Measurements from ENCODE around the gene OAS2.

Gene OAS2

GRCh38 chr12:112947761-112948160 lies 30.6 kb upstream of the OAS2 start:
- TF ChIP-seq REST (IDR thresholded peaks at IDR 0.05; ENCODE audit: low read depth), result no peak
- TF ChIP-seq EGR1 (IDR thresholded peaks at IDR 0.05), result no peak
- no peak for TF ChIP-seq CEBPB (IDR thresholded peaks at IDR 0.05)
- TF ChIP-seq TAF1 (IDR thresholded peaks at IDR 0.05; ENCODE audit: low read depth), result no peak
- no peak for TF ChIP-seq RAD21 (IDR thresholded peaks at IDR 0.05; ENCODE audit: low read depth)
- TF ChIP-seq TCF12 (IDR thresholded peaks at IDR 0.05; ENCODE audit: low read depth), result no peak
- TF ChIP-seq TEAD4 (IDR thresholded peaks at IDR 0.05), result no peak
- TF ChIP-seq YY1 (IDR thresholded peaks at IDR 0.05; ENCODE audit: low read depth), result no peak
- TF ChIP-seq MAX (IDR thresholded peaks at IDR 0.05), result no peak

- TF ChIP-seq CREB1 (IDR thresholded peaks at IDR 0.05; ENCODE audit: low read depth) (no peak), EGR1 (IDR thresholded peaks at IDR 0.05) (no peak), ZBTB7A (IDR thresholded peaks at IDR 0.05; ENCODE audit: low read depth) (no peak), USF1 (IDR thresholded peaks at IDR 0.05) (no peak), CEBPB (IDR thresholded peaks at IDR 0.05) (no peak), RAD21 (IDR thresholded peaks at IDR 0.05; ENCODE audit: low read depth) (no peak)
Measured at GRCh38 chr12:112948806-112949205, 29.5 kb upstream of the OAS2 start.

GRCh38 chr12:112950701-112951100 lies 27.6 kb upstream of the OAS2 start:
- TF ChIP-seq MAX (IDR thresholded peaks at IDR 0.05) (no peak), RAD21 (IDR thresholded peaks at IDR 0.05; ENCODE audit: low read depth) (no peak), TEAD4 (IDR thresholded peaks at IDR 0.05) (no peak), YY1 (IDR thresholded peaks at IDR 0.05; ENCODE audit: low read depth) (no peak), TCF12 (IDR thresholded peaks at IDR 0.05; ENCODE audit: low read depth) (no peak), EGR1 (IDR thresholded peaks at IDR 0.05) (no peak), USF1 (IDR thresholded peaks at IDR 0.05) (no peak), EP300 (IDR thresholded peaks at IDR 0.05; ENCODE audit: borderline replicate concordance) (no peak), FOXM1 (IDR thresholded peaks at IDR 0.05; ENCODE audit: borderline replicate concordance, low read depth) (no peak)

GRCh38 chr12:112961074-112961473 lies 17.2 kb upstream of the OAS2 start:
- no peak for TF ChIP-seq TAF1 (IDR thresholded peaks at IDR 0.05; ENCODE audit: low read depth)
- no peak for TF ChIP-seq EGR1 (IDR thresholded peaks at IDR 0.05)
- TF ChIP-seq MAX (IDR thresholded peaks at IDR 0.05), result no peak
- TF ChIP-seq FOXM1 (IDR thresholded peaks at IDR 0.05; ENCODE audit: borderline replicate concordance, low read depth), result no peak
- TF ChIP-seq ZBTB7A (IDR thresholded peaks at IDR 0.05; ENCODE audit: low read depth), result no peak
- no peak for TF ChIP-seq USF1 (IDR thresholded peaks at IDR 0.05)
- TF ChIP-seq TCF12 (IDR thresholded peaks at IDR 0.05; ENCODE audit: low read depth), result no peak
- no peak for TF ChIP-seq TEAD4 (IDR thresholded peaks at IDR 0.05)
- TF ChIP-seq EP300 (IDR thresholded peaks at IDR 0.05; ENCODE audit: borderline replicate concordance), result no peak
- no peak for TF ChIP-seq YY1 (IDR thresholded peaks at IDR 0.05; ENCODE audit: low read depth)
- no peak for TF ChIP-seq NFIC (IDR thresholded peaks at IDR 0.05)
- no peak for TF ChIP-seq CEBPB (IDR thresholded peaks at IDR 0.05)
- no peak for TF ChIP-seq RAD21 (IDR thresholded peaks at IDR 0.05; ENCODE audit: low read depth)
- TF ChIP-seq REST (IDR thresholded peaks at IDR 0.05; ENCODE audit: low read depth), result no peak
- TF ChIP-seq CREB1 (IDR thresholded peaks at IDR 0.05; ENCODE audit: low read depth), result no peak

- no peak for TF ChIP-seq REST (IDR thresholded peaks at IDR 0.05; ENCODE audit: low read depth)
- no peak for TF ChIP-seq YY1 (IDR thresholded peaks at IDR 0.05; ENCODE audit: low read depth)
- TF ChIP-seq NFIC (IDR thresholded peaks at IDR 0.05), result no peak
- no peak for TF ChIP-seq RAD21 (IDR thresholded peaks at IDR 0.05; ENCODE audit: low read depth)
- TF ChIP-seq TAF1 (IDR thresholded peaks at IDR 0.05; ENCODE audit: low read depth), result no peak
- no peak for TF ChIP-seq ZBTB7A (IDR thresholded peaks at IDR 0.05; ENCODE audit: low read depth)
- no peak for TF ChIP-seq CEBPB (IDR thresholded peaks at IDR 0.05)
- TF ChIP-seq EP300 (IDR thresholded peaks at IDR 0.05; ENCODE audit: borderline replicate concordance), result no peak
- no peak for TF ChIP-seq EGR1 (IDR thresholded peaks at IDR 0.05)
- no peak for TF ChIP-seq USF1 (IDR thresholded peaks at IDR 0.05)
- no peak for TF ChIP-seq FOXM1 (IDR thresholded peaks at IDR 0.05; ENCODE audit: borderline replicate concordance, low read depth)
- TF ChIP-seq TCF12 (IDR thresholded peaks at IDR 0.05; ENCODE audit: low read depth), result no peak
- no peak for TF ChIP-seq MAX (IDR thresholded peaks at IDR 0.05)
- TF ChIP-seq TEAD4 (IDR thresholded peaks at IDR 0.05), result no peak
- TF ChIP-seq CREB1 (IDR thresholded peaks at IDR 0.05; ENCODE audit: low read depth), result no peak
Measured at GRCh38 chr12:112961536-112961935, 16.8 kb upstream of the OAS2 start.
